Measurements from ENCODE around the gene C2orf68.

The C2orf68 gene

DNA sequence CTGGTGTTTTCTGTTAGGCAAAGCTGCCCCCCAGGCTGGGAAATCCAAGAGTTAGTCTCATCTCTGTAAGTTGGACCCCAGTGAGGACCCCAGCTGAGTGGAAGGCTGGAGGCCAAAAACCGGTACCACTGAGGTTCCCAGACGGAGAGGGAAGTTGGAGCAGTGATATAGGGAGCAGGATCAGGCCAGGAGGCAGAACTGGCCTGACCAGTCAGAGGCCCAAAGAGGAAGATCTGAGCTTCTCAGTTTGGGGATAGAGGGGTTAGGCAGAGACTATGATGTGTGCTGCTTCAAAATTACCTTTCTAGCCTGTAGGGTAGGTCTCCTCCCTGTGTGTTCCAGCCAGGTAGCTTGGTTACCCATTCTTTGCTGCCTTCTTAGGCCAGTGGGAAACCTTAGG is 20.9 kb downstream of the C2orf68 start:
- H3F3A ChIP-seq (ENCODE audit: control insufficient read depth, insufficient read depth): no peaks in the 10 kb centered on the region
- no peaks in the 10 kb centered on the region for H3K9me3 ChIP-seq (ENCODE audit: control insufficient read depth, insufficient read depth, low read length)
- H3K4me3 ChIP-seq (ENCODE audit: low read length): no peak overlapping the region
- no peaks in the 10 kb centered on the region for H3K9me2 ChIP-seq (replicated peaks; ENCODE audit: control insufficient read depth, low read length)
- peaks cover 17% of the 10 kb centered on the region for H3K79me2 ChIP-seq (ENCODE audit: control insufficient read depth, low read length)
- H3K27ac ChIP-seq (ENCODE audit: low read depth, low read length): no peak overlapping the region
- TF ChIP-seq, protein P1, sequence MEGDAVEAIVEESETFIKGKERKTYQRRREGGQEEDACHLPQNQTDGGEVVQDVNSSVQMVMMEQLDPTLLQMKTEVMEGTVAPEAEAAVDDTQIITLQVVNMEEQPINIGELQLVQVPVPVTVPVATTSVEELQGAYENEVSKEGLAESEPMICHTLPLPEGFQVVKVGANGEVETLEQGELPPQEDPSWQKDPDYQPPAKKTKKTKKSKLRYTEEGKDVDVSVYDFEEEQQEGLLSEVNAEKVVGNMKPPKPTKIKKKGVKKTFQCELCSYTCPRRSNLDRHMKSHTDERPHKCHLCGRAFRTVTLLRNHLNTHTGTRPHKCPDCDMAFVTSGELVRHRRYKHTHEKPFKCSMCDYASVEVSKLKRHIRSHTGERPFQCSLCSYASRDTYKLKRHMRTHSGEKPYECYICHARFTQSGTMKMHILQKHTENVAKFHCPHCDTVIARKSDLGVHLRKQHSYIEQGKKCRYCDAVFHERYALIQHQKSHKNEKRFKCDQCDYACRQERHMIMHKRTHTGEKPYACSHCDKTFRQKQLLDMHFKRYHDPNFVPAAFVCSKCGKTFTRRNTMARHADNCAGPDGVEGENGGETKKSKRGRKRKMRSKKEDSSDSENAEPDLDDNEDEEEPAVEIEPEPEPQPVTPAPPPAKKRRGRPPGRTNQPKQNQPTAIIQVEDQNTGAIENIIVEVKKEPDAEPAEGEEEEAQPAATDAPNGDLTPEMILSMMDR (IDR thresholded peaks at IDR 0.05; ENCODE audit: low read depth, low read length, poor library complexity, severe bottlenecking): no peak
- TF ChIP-seq EZH2phosphoT487 (IDR thresholded peaks at IDR 0.05; ENCODE audit: borderline replicate concordance, low read length): no peak
- peaks cover 3% of the 10 kb centered on the region; the same call in 1 of the 2 replicates for H3K36me3 ChIP-seq (ENCODE audit: control insufficient read depth, low read length)
- no peaks in the 10 kb centered on the region for H3K27me3 ChIP-seq (ENCODE audit: control insufficient read depth, low read length)
- no peaks in the 10 kb centered on the region for H4K20me1 ChIP-seq (ENCODE audit: control insufficient read depth, insufficient read depth, low read depth, low read length)
- no peak overlapping the region for H3K4me2 ChIP-seq (ENCODE audit: low read length)
- peaks cover 17% of the 10 kb centered on the region for H3K4me1 ChIP-seq (ENCODE audit: control insufficient read depth, low read length)

DNA sequence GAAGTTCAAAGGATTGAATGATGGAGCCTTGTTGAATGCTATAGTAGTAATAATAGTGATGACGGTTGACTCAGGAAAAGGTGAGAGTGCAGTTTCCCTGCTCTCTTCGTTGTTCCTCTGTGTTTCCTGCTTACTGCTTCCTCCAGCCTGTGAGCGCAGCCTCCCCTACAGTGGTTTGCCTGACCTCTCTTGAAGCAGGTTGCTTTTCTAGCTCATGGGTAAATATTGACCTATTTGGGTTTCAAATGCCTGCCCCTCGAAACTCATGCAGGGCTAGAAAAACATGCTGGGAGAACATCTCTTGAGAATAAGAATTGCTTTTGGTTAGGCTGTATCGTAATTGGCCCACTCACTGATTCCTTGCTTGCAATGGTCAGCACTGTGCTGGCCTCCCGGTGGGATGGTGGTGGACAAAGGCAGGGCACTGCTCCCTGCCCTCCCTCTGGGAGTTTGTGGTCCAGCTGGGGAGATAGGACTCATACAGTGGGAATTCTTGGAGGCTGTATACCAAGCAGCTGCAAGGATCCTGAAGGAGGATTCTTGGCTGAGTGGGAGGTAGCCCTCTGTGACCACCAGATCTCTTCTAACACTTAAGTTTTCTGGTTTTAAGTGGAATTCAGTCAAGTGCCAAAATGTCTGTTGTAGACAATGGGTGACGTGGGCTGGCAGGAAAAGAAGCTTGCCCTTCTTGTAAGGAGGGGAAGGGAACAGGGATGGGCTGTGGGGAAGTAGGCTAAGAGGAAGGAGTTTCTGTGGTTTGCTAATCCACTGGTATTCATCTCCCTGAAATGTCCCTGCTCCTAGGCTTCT is 21.7 kb downstream of the C2orf68 start:
- H3K36me3 ChIP-seq (ENCODE audit: control insufficient read depth, low read length): no peaks in the 10 kb centered on the region
- H4K20me1 ChIP-seq (ENCODE audit: control insufficient read depth, insufficient read depth, low read depth, low read length): no peaks in the 10 kb centered on the region
- no peak overlapping the region for H3K4me3 ChIP-seq (ENCODE audit: low read length)
- H3K4me1 ChIP-seq (ENCODE audit: control insufficient read depth, low read length): peaks cover 24% of the 10 kb centered on the region
- H3K79me2 ChIP-seq (ENCODE audit: control insufficient read depth, low read length): peaks cover 12% of the 10 kb centered on the region
- no peak overlapping the region for H3K4me2 ChIP-seq (ENCODE audit: low read length)
- no peak for TF ChIP-seq EZH2phosphoT487 (IDR thresholded peaks at IDR 0.05; ENCODE audit: borderline replicate concordance, low read length)
- TF ChIP-seq, protein P1 (IDR thresholded peaks at IDR 0.05; ENCODE audit: low read depth, low read length, poor library complexity, severe bottlenecking): no peak
- H3K9me2 ChIP-seq (replicated peaks; ENCODE audit: control insufficient read depth, low read length): no peaks in the 10 kb centered on the region
- no peaks in the 10 kb centered on the region for H3K9me3 ChIP-seq (ENCODE audit: control insufficient read depth, insufficient read depth, low read length)
- H3K27me3 ChIP-seq (ENCODE audit: control insufficient read depth, low read length): no peaks in the 10 kb centered on the region
- H3F3A ChIP-seq (ENCODE audit: control insufficient read depth, insufficient read depth): no peaks in the 10 kb centered on the region
- no peak overlapping the region for H3K27ac ChIP-seq (ENCODE audit: low read depth, low read length)

DNA sequence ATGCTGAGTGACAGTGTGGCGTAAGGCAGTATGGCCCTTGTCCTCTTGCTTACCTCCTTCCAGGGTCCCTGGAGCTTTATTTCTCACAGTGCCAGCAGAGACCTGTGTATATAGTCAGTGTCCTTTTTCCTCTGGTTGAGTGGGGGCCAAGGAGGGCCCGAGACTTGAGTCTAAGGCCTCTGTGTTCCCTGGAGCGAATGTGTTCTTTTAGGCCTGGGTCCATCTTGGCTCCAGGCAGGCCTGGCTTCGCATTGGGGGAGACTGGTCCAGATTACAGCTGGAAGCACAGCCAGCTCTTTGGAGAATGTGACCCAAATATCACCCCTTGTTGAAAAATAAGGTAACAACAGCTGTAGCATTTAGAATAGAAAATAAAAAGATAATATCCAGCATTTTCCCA is 22.7 kb downstream of the C2orf68 start:
- TF ChIP-seq, protein P1 (IDR thresholded peaks at IDR 0.05; ENCODE audit: low read depth, low read length, poor library complexity, severe bottlenecking): no peak
- no peak for TF ChIP-seq EZH2phosphoT487 (IDR thresholded peaks at IDR 0.05; ENCODE audit: borderline replicate concordance, low read length)
- H3K36me3 ChIP-seq (ENCODE audit: control insufficient read depth, low read length): no peaks in the 10 kb centered on the region

More for the DNA sequence above, 22.7 kb downstream of the C2orf68 start:
- peaks cover 23% of the 10 kb centered on the region for H3K4me1 ChIP-seq (ENCODE audit: control insufficient read depth, low read length)
- H3K79me2 ChIP-seq (ENCODE audit: control insufficient read depth, low read length): peaks cover 2% of the 10 kb centered on the region; the same call in 1 of the 2 replicates
- H3K27me3 ChIP-seq (ENCODE audit: control insufficient read depth, low read length): no peaks in the 10 kb centered on the region
- H3K27ac ChIP-seq (ENCODE audit: low read depth, low read length): no peak overlapping the region
- H3K4me3 ChIP-seq (ENCODE audit: low read length): no peak overlapping the region
- H4K20me1 ChIP-seq (ENCODE audit: control insufficient read depth, insufficient read depth, low read depth, low read length): no peaks in the 10 kb centered on the region
- no peaks in the 10 kb centered on the region for H3K9me2 ChIP-seq (replicated peaks; ENCODE audit: control insufficient read depth, low read length)
- H3F3A ChIP-seq (ENCODE audit: control insufficient read depth, insufficient read depth): no peaks in the 10 kb centered on the region
- no peak overlapping the region for H3K4me2 ChIP-seq (ENCODE audit: low read length)
- no peaks in the 10 kb centered on the region for H3K9me3 ChIP-seq (ENCODE audit: control insufficient read depth, insufficient read depth, low read length)

All from DOHH2 (cell line).